ENCODE measurements around the gene SLC6A20. TPM values are rescaled to one million over a fixed set of nuclear protein-coding genes. Genes with fewer than 3 reads are reported as not detected.

The SLC6A20 gene
- total RNA-seq, 4 donors from 2014 or later, result 62.9 to 106 (median 88.3) TPM; not detected in 1

DNA sequence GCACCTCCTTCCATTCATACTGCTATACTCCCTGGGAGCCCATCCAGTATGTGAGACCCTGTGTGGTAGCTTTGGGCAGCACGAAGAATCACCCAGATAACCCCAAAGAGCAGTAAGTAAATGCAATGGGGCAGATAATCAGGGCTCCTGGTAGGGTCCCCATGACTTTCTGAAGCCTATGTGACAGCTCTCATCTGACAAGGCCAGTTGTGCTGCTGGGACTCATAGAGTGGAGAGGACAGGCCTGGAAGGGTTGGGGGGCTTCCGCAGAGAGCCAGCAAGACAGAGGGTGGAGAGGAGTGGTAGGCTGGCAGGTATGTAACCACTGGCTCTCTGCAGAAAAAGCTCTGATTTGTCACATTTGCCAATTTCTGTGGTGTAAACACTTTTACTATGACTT, 3.2 kb upstream of the SLC6A20 start:
- H3K4me1 ChIP-seq, result peaks cover 0 to 22% (median 5%) of the 10 kb centered on the region in 4 donors
- no peak overlapping the region for H3K27ac ChIP-seq
- H3K4me3 ChIP-seq, result no peak overlapping the region
- no peaks in the 10 kb centered on the region for H3K27me3 ChIP-seq
- no peaks in the 10 kb centered on the region for H3K36me3 ChIP-seq
- H3K9me3 ChIP-seq, result no peaks in the 10 kb centered on the region
- DNase-seq, result no peak
- TF ChIP-seq, protein P1, sequence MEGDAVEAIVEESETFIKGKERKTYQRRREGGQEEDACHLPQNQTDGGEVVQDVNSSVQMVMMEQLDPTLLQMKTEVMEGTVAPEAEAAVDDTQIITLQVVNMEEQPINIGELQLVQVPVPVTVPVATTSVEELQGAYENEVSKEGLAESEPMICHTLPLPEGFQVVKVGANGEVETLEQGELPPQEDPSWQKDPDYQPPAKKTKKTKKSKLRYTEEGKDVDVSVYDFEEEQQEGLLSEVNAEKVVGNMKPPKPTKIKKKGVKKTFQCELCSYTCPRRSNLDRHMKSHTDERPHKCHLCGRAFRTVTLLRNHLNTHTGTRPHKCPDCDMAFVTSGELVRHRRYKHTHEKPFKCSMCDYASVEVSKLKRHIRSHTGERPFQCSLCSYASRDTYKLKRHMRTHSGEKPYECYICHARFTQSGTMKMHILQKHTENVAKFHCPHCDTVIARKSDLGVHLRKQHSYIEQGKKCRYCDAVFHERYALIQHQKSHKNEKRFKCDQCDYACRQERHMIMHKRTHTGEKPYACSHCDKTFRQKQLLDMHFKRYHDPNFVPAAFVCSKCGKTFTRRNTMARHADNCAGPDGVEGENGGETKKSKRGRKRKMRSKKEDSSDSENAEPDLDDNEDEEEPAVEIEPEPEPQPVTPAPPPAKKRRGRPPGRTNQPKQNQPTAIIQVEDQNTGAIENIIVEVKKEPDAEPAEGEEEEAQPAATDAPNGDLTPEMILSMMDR (IDR thresholded peaks at IDR 0.05), result no peak
- no peak for TF ChIP-seq POLR2A (IDR thresholded peaks at IDR 0.05)

GRCh38 chr3:45798034-45798433, 1.7 kb upstream of the SLC6A20 start:
- Histone ChIP-seq H3K27me3 (no peaks in the 10 kb centered on the region), H3K27ac (no peak overlapping the region), H3K4me1 (peaks cover 0 to 22% (median 5%) of the 10 kb centered on the region in 4 donors), H3K36me3 (no peaks in the 10 kb centered on the region), H3K4me3 (no peak overlapping the region), H3K9me3 (no peaks in the 10 kb centered on the region)
- no peak for TF ChIP-seq POLR2A (IDR thresholded peaks at IDR 0.05)
- TF ChIP-seq, protein P1 (IDR thresholded peaks at IDR 0.05), result no peak
- DNase-seq, result no peak

DNA sequence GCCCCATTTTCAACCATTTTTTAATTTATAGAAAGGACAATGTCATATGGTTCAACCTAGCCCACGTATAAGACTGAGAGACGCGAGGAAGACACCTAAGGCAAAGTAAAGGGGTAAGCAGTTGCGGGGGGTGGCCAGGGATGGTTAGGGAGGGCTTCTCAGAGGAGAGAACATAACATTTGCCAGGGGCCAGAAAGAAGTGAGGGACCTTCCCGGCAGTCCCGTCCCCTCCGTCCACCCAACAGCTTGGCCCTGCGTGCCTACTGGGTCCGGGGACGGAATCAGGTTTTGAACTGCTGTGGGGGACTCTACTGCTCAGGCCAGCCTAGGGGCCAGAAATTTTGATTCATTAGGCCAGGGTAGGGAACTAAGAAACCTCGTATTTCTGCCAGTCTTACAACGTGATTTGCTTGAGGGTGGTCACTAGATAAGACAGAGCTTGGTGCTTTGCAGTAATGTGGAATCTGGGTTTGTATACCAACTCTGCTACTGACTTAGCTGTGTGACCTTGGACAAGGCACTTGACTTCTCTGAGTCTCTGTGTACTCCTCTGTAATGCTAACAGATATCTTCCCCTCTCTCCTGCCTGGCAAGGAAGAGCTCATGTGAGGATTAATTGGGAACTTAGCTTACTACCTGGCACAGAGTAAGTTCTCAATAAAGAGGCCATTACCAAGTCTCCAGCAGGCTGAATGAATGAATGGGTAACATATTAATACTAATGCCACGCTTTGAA, 734 bp upstream of the SLC6A20 start:
- Histone ChIP-seq H3K27me3 (no peaks in the 10 kb centered on the region), H3K36me3 (no peaks in the 10 kb centered on the region), H3K4me1 (peaks cover 0 to 22% (median 5%) of the 10 kb centered on the region in 4 donors), H3K9me3 (no peaks in the 10 kb centered on the region), H3K4me3 (peak overlapping the region; percentile 46 to 90 (median 58)), H3K27ac (peak overlapping the region in 3 of 4 donors; percentile 63 to 91 (median 66))
- DNase-seq, result no peak
- TF ChIP-seq, protein P1 (IDR thresholded peaks at IDR 0.05), result no peak
- TF ChIP-seq POLR2A (IDR thresholded peaks at IDR 0.05), result no peak

DNA sequence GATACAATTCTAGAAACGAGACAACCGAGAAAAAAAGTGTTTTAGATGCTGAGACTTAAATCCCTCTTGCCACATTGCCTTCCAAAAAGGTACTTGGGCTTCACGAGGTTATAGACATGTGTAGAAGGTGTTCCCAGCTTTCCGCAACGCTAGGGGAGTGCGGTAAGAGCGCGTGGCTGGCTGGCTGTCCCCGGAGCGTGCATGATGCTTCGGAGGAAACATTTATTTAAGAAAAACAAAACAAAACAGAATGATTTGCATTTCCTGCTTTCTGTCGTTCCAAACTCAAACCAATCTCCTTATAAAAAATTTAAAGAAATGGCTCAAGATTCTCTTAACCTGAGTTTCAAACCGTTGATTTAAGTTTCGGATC, 841 bp downstream of the SLC6A20 start:
- Histone ChIP-seq H3K4me3 (peak overlapping the region; percentile 46 to 90 (median 58)), H3K27ac (peak overlapping the region in 1 of 4 donors; percentile 91), H3K36me3 (no peaks in the 10 kb centered on the region), H3K4me1 (peaks cover 0 to 17% (median 5%) of the 10 kb centered on the region in 4 donors), H3K9me3 (no peaks in the 10 kb centered on the region), H3K27me3 (no peaks in the 10 kb centered on the region)
- no peak for TF ChIP-seq POLR2A (IDR thresholded peaks at IDR 0.05)
- TF ChIP-seq, protein P1 (IDR thresholded peaks at IDR 0.05), result peak in 1 of 6 experiments; percentile 9
- DNase-seq, result peak in 1 of 3 donors; percentile 49

DNA sequence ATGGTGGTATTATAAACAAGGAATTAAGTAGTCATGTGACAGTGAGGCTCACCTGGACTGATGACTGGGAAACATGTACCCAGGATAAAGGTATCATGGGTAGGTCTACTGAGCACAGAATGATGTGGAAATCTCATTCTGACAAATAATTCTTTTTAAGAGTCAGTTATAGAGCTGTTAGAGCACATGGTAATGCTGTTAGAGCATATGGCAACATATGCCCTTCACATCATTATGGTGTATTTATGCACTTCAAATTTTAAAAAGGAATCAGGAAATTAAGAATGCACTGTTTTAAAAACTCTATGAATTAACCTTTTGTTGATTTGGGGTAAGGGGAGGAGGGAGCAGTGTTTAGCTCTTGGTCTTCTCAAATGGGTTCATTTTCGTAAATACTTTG, 1.7 kb downstream of the SLC6A20 start:
- no peak for DNase-seq
- Histone ChIP-seq H3K36me3 (no peaks in the 10 kb centered on the region), H3K4me1 (peaks cover 0 to 17% (median 5%) of the 10 kb centered on the region in 4 donors), H3K27me3 (no peaks in the 10 kb centered on the region), H3K27ac (no peak overlapping the region), H3K4me3 (peak overlapping the region in 2 of 4 donors; percentile 70 to 90), H3K9me3 (no peaks in the 10 kb centered on the region)
- no peak for TF ChIP-seq POLR2A (IDR thresholded peaks at IDR 0.05)
- TF ChIP-seq, protein P1 (IDR thresholded peaks at IDR 0.05), result no peak

Data from Peyer's patch (tissue), 4 donors.